HepG2 (cell line): ENCODE data around the gene DDN. TPM values are rescaled to one million over a fixed set of nuclear protein-coding genes. Genes with fewer than 3 reads are reported as not detected.
A peak's percentile ranks its signal among the peaks of the same experiment; 100 is the strongest.

Experiments used
- AKNA ChIP-seq: sonication (generic); formaldehyde crosslinking; IDR thresholded peaks from 2 replicates; pipeline ENCODE4 v1.4.0; 2020; ENCODE audit warnings: missing genetic modification reagents, borderline replicate concordance
- ARID2 ChIP-seq: sonication (generic); formaldehyde crosslinking; IDR thresholded peaks from 2 replicates; pipeline ENCODE4 v1.8.1; 2022; ENCODE audit warnings: mild to moderate bottlenecking, missing genetic modification reagents, borderline replicate concordance
- ARID5B ChIP-seq: IDR thresholded peaks from 2 replicates; pipeline ENCODE4 v1.4.0; 2020; ENCODE audit warnings: mild to moderate bottlenecking, missing genetic modification reagents
- ERF ChIP-seq: IDR thresholded peaks from 2 replicates; pipeline ENCODE4 v1.6.1; 2018; ENCODE audit warnings: missing biosample characterization, missing genetic modification reagents
- FOXJ3 ChIP-seq: sonication (generic); formaldehyde crosslinking; IDR thresholded peaks from 2 replicates; pipeline ENCODE4 v1.4.0; 2020; ENCODE audit warnings: missing genetic modification reagents, mild to moderate bottlenecking, borderline replicate concordance
- FOXK2 ChIP-seq: fragments of 450-650 bp; IDR thresholded peaks from 2 replicates; pipeline ENCODE4 v1.6.1; 2016
- HOXA3 ChIP-seq: sonication (generic); formaldehyde crosslinking; IDR thresholded peaks from 2 replicates; pipeline ENCODE4 v1.5.0; 2020; ENCODE audit warnings: missing genetic modification reagents
- MIXL1 ChIP-seq: IDR thresholded peaks from 2 replicates; pipeline ENCODE4 v1.6.1; 2016
- PITX1 ChIP-seq: sonication (generic); formaldehyde crosslinking; IDR thresholded peaks from 2 replicates; pipeline ENCODE4 v1.5.1; 2020; ENCODE audit warnings: mild to moderate bottlenecking, missing genetic modification reagents
- PTBP1 ChIP-seq: fragments of 200-400 bp; formaldehyde crosslinking; IDR thresholded peaks from 2 replicates; pipeline ENCODE4 v1.6.1; 2018; ENCODE audit warnings: low read length, low read depth; ENCODE audit not compliant: poor library complexity, severe bottlenecking
- RFX3 ChIP-seq: IDR thresholded peaks from 2 replicates; pipeline ENCODE4 v1.6.1; 2016; ENCODE audit warnings: missing biosample characterization, missing genetic modification reagents
- SATB2 ChIP-seq: sonication (generic); formaldehyde crosslinking; IDR thresholded peaks from 2 replicates; pipeline ENCODE4 v1.5.0; 2020; ENCODE audit warnings: missing genetic modification reagents
- YEATS4 ChIP-seq: sonication (generic); formaldehyde crosslinking; IDR thresholded peaks from 2 replicates; pipeline ENCODE4 v1.4.0; 2020; ENCODE audit warnings: missing genetic modification reagents, borderline replicate concordance
- ZBTB38 ChIP-seq: sonication (generic); formaldehyde crosslinking; IDR thresholded peaks from 2 replicates; pipeline ENCODE4 v1.5.1; 2020; ENCODE audit warnings: mild to moderate bottlenecking, missing genetic modification reagents
- ZBTB49 ChIP-seq: sonication (generic); formaldehyde crosslinking; IDR thresholded peaks from 2 replicates; pipeline ENCODE4 v1.4.0; 2020; ENCODE audit warnings: missing genetic modification reagents, borderline replicate concordance
- ZNF251 ChIP-seq: sonication (generic); formaldehyde crosslinking; IDR thresholded peaks from 2 replicates; pipeline ENCODE4 v1.9.0; 2021; ENCODE audit warnings: mild to moderate bottlenecking, missing genetic modification reagents
- ZNF30 ChIP-seq: sonication (generic); formaldehyde crosslinking; IDR thresholded peaks from 2 replicates; pipeline ENCODE4 v1.5.0; 2020; ENCODE audit warnings: mild to moderate bottlenecking, missing genetic modification reagents
- ZNF33B ChIP-seq: sonication (generic); formaldehyde crosslinking; IDR thresholded peaks from 2 replicates; pipeline ENCODE4 v1.5.1; 2020; ENCODE audit warnings: mild to moderate bottlenecking, missing genetic modification reagents
- ZNF354B ChIP-seq: sonication (generic); formaldehyde crosslinking; IDR thresholded peaks from 2 replicates; pipeline ENCODE4 v1.8.0; 2022; ENCODE audit warnings: mild to moderate bottlenecking, missing genetic modification reagents
- ZNF431 ChIP-seq: sonication (generic); formaldehyde crosslinking; IDR thresholded peaks from 2 replicates; pipeline ENCODE4 v1.9.0; 2022; ENCODE audit warnings: missing genetic modification reagents, low read depth, mild to moderate bottlenecking, borderline replicate concordance
- polyA plus RNA-seq, 8 experiments: library from polyadenylated mRNA; depleted of rRNA in 3 of 8; stranded (reverse) in 7 of 8; unstranded in 1 of 8; fragments of >200 nt; fragmentation: Illumina TruSeq in 4 of 8; extraction: Trizol in 4 of 8; gene quantifications; 2 replicates each; pipeline versions ENCODE4 v1.2.1 to v1.2.3, GENCODE V29; 2011 to 2016; ENCODE audit warnings: low read depth in 4 of 8, missing spikeins in 1 of 8, mixed read lengths in 1 of 8; ENCODE audit not compliant: insufficient read depth in 1 of 8
- total RNA-seq, 5 experiments: library from RNA; depleted of rRNA; stranded (reverse); fragments of >200 nt; fragmentation: Illumina TruSeq; extraction: Trizol; gene quantifications; 2 replicates each; pipeline ENCODE4 v1.2.3, GENCODE V29; 2016; ENCODE audit warnings: low read depth in 1 of 5

DDN gene
- total and polyA plus RNA-seq, 2 of the 13 experiments (the other 11 are each of a cell fraction or from before 2014, with no cell fraction given), result 0.24 to 0.53 TPM

GRCh38 chr12:48997719-48998496 lies 1.3 kb downstream of the DDN start (continued):
- no peak for TF ChIP-seq ARID5B
- TF ChIP-seq PITX1 (CRISPR knock-in tag), result no peak
- peak; percentile 31; the same call in 1 of the 2 replicates for TF ChIP-seq YEATS4 (CRISPR knock-in tag)
- no peak for TF ChIP-seq RFX3 (CRISPR knock-in tag)
- TF ChIP-seq AKNA (CRISPR knock-in tag), result no peak
- no peak for TF ChIP-seq SATB2 (CRISPR knock-in tag)
- no peak for TF ChIP-seq ZBTB38 (CRISPR knock-in tag)
- no peak for TF ChIP-seq FOXK2
- TF ChIP-seq ZNF251 (CRISPR knock-in tag), result no peak
- TF ChIP-seq MIXL1 (CRISPR knock-in tag), result no peak
- TF ChIP-seq ZNF354B (CRISPR knock-in tag), result no peak
- no peak for TF ChIP-seq HOXA3
- no peak for TF ChIP-seq ZNF30 (CRISPR knock-in tag)
- no peak for TF ChIP-seq ZNF33B (CRISPR knock-in tag)
- peak; percentile 23 for TF ChIP-seq PTBP1
- no peak for TF ChIP-seq FOXJ3
- no peak for TF ChIP-seq ARID2 (CRISPR knock-in tag)
- TF ChIP-seq ZBTB49, result no peak
- no peak for TF ChIP-seq ZNF431 (CRISPR knock-in tag)
- no peak for TF ChIP-seq ERF
